Thoracic aorta (tissue), 2 donors: ENCODE data around the gene SDC1. TPM values are rescaled to one million over a fixed set of nuclear protein-coding genes. Genes with fewer than 3 reads are reported as not detected.

Experiments
- ATAC-seq: fragments of 150-250 bp; one replicate; pipeline ENCODE4 v1.8.0; 2017; ENCODE audit warnings: low read depth; ENCODE audit not compliant: insufficient number of reproducible peaks, low FRiP score
- DNase-seq: peaks from one replicate; pipeline ENCODE4 v3.0.0-alpha.2; 2020; ENCODE audit warnings: low spot score
- H3K27ac ChIP-seq, 2 donors: fragments of 200-600 bp; sonication (generic); 1 replicate in 1 of 2; 2 replicates in 1 of 2; pipeline ENCODE4 v1.5.1; 2016; ENCODE audit warnings: mild to moderate bottlenecking in 2 of 2, moderate library complexity in 2 of 2
- H3K27me3 ChIP-seq: fragments of 200-600 bp; sonication (generic); replicated peaks from 2 replicates; pipeline ENCODE4 v1.6.0; 2016; ENCODE audit warnings: mild to moderate bottlenecking; ENCODE audit not compliant: insufficient read depth
- H3K36me3 ChIP-seq: fragments of 200-600 bp; sonication (generic); one replicate; pipeline ENCODE4 v1.5.1; 2016
- H3K4me1 ChIP-seq, 2 donors: fragments of 200-600 bp; sonication (generic); 1 replicate in 1 of 2; 2 replicates in 1 of 2; pipeline versions ENCODE4 v1.5.1 to v1.6.0; 2016; ENCODE audit warnings: low read depth in 2 of 2, mild to moderate bottlenecking in 1 of 2; ENCODE audit not compliant: control insufficient read depth in 1 of 2
- H3K4me3 ChIP-seq: fragments of 200-600 bp; sonication (generic); 2 replicates; pipeline ENCODE4 v1.5.1; 2016; ENCODE audit warnings: mild to moderate bottlenecking
- H3K9me3 ChIP-seq: fragments of 200-600 bp; sonication (generic); 2 replicates; pipeline ENCODE4 v1.5.1; 2016
- CTCF ChIP-seq: fragments of 200-600 bp; sonication (generic); IDR thresholded peaks from one replicate; pipeline ENCODE4 v1.5.1; 2019; ENCODE audit warnings: antibody characterized with exemption
- total RNA-seq, 2 donors: library from RNA; depleted of rRNA; stranded (reverse); fragments of >200 nt; gene quantifications; one replicate each; pipeline versions ENCODE4 v1.1.0 to v1.2.3, GENCODE V29; 2016

SDC1 gene
- total RNA-seq, 2 donors from 2014 or later = 3.1 to 9.6 TPM

GRCh38 chr2:20170704-20171250, 54.2 kb downstream of the SDC1 start:
- DNase-seq = no peak
- TF ChIP-seq CTCF = no peak
- no peaks in the 10 kb centered on the region for H3K27me3 ChIP-seq
- H3K36me3 ChIP-seq = no peaks in the 10 kb centered on the region
- no peak overlapping the region for H3K27ac ChIP-seq
- H3K4me1 ChIP-seq = no peaks in the 10 kb centered on the region
- H3K4me3 ChIP-seq = no peak overlapping the region
- ATAC-seq = no peak
- no peaks in the 10 kb centered on the region for H3K9me3 ChIP-seq

- H3K36me3 ChIP-seq = no peaks in the 10 kb centered on the region
- DNase-seq (no peak), ATAC-seq (no peak)
- no peaks in the 10 kb centered on the region for H3K4me1 ChIP-seq
- TF ChIP-seq CTCF = no peak
- no peak overlapping the region for H3K27ac ChIP-seq
- no peaks in the 10 kb centered on the region for H3K9me3 ChIP-seq
- H3K27me3 ChIP-seq = no peaks in the 10 kb centered on the region
- no peak overlapping the region for H3K4me3 ChIP-seq
Observed at GRCh38 chr2:20169796-20170703, 54.9 kb downstream of the SDC1 start.

GRCh38 chr2:20168727-20169696, 55.9 kb downstream of the SDC1 start:
- no peaks in the 10 kb centered on the region for H3K36me3 ChIP-seq
- no peak overlapping the region for H3K27ac ChIP-seq
- no peak for DNase-seq
- H3K27me3 ChIP-seq = no peaks in the 10 kb centered on the region
- no peak for TF ChIP-seq CTCF
- no peaks in the 10 kb centered on the region for H3K9me3 ChIP-seq
- H3K4me1 ChIP-seq = no peaks in the 10 kb centered on the region
- ATAC-seq = no peak
- H3K4me3 ChIP-seq = no peak overlapping the region

GRCh38 chr2:20168048-20168726, 56.7 kb downstream of the SDC1 start:
- DNase-seq = no peak

More at GRCh38 chr2:20168048-20168726, 56.7 kb downstream of the SDC1 start:
- H3K27ac ChIP-seq = no peak overlapping the region
- no peaks in the 10 kb centered on the region for H3K9me3 ChIP-seq
- H3K36me3 ChIP-seq = no peaks in the 10 kb centered on the region
- no peak for TF ChIP-seq CTCF
- H3K4me1 ChIP-seq = no peaks in the 10 kb centered on the region
- H3K4me3 ChIP-seq = no peak overlapping the region
- no peak for ATAC-seq
- no peaks in the 10 kb centered on the region for H3K27me3 ChIP-seq
